ENCODE data around the gene KRTAP5-7.
"Not testable (repeated sequence)": the region's sequence is repeated elsewhere in the genome, so short reads cannot be mapped to it uniquely, and the experiment has no call there.

Gene KRTAP5-7

GRCh38 chr11:71526796-71527575 is at the start of gene KRTAP5-7:
Gene KRTAP5-7, plus strand, starts transcription at chr11:71527267. Its CDS starts 34 bp downstream, at chr11:71527301.
- H3K4me3 ChIP-seq (ENCODE audit: low read depth, low read length); DNase-seq (ENCODE audit: low read depth): not testable (repeated sequence)

- H3K4me3 ChIP-seq (ENCODE audit: low read depth, low read length): no peak overlapping the region
- DNase-seq (ENCODE audit: low read depth): no peak
- TF ChIP-seq CTCF (conservative IDR thresholded peaks at IDR 0.05; ENCODE audit: low read depth, low read length): no peak
Observed at GRCh38 chr11:71477641-71478527, 49.2 kb upstream of the KRTAP5-7 start.

DNA sequence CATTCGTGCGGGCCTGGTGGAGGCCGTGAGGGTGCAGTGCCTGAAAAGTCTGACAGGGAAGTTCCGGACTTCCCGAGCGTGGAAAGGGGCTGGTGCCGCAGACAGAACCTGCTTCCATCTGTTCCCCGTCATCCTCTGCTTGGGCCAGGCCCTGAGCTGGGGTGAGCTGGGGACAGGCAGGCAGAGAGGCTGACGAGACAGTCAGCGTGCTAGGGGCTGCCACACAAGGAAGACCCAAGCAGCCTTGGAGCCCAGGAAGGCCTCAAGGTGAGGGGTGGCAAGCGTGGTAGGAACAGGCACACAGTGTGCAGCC is 48.6 kb upstream of the KRTAP5-7 start:
- no peak for TF ChIP-seq CTCF (conservative IDR thresholded peaks at IDR 0.05; ENCODE audit: low read depth, low read length)
- H3K4me3 ChIP-seq (ENCODE audit: low read depth, low read length): no peak overlapping the region
- DNase-seq (ENCODE audit: low read depth): no peak

- DNase-seq (ENCODE audit: low read depth): no peak
Observed at GRCh38 chr11:71481101-71481960, 45.7 kb upstream of the KRTAP5-7 start.

GRCh38 chr11:71482216-71482615 is 44.9 kb upstream of the KRTAP5-7 start:
- DNase-seq (ENCODE audit: low read depth): no peak
- H3K4me3 ChIP-seq (ENCODE audit: low read depth, low read length): no peak overlapping the region
- TF ChIP-seq CTCF (conservative IDR thresholded peaks at IDR 0.05; ENCODE audit: low read depth, low read length): no peak

More at GRCh38 chr11:71481101-71481960, 45.7 kb upstream of the KRTAP5-7 start:
- H3K4me3 ChIP-seq (ENCODE audit: low read depth, low read length): no peak overlapping the region
- TF ChIP-seq CTCF (conservative IDR thresholded peaks at IDR 0.05; ENCODE audit: low read depth, low read length): no peak

DNA sequence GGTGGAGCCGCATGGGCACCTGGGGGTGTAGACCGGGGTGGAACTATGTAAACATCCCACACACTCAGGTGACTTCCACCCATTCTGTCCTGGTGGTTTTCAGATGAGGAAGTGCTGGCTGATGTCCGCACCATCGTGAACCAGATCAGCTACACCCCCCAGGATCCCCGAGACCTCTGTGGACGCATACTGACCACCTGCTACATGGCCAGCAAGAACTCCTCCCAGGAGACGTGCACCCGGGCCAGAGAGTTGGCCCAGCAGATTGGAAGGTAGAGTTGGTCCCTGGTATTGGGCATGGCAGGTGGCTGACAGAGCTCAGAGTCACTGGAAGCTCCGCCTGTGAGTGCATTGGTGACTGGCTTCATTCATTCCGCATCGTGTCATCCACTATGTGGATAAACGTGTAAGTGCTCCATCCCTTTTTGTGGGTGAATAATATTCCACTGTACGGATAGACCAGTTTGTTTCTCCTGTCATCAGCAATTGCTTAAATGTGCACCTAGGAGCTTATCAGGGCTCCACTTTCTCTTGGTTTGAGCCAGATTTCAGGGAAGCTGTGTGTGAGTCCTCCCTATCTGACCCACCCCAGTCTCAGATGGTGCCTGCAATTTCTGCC is 44.2 kb upstream of the KRTAP5-7 start:
- no peak overlapping the region for H3K4me3 ChIP-seq (ENCODE audit: low read depth, low read length)
- no peak for DNase-seq (ENCODE audit: low read depth)
- no peak for TF ChIP-seq CTCF (conservative IDR thresholded peaks at IDR 0.05; ENCODE audit: low read depth, low read length)
